SK-N-SH treated with all-trans-retinoic acid at 6 μM for 48 hours (cell line): ENCODE measurements around the gene WWC2.

Experiments
- ATAC-seq: fragments of 200-7000 bp; cut with Tn5 transposase; 3 replicates; pipeline ENCODE4 v1.9.1; 2020; ENCODE audit warnings: mild to moderate bottlenecking, moderate library complexity
- ARNTL ChIP-seq: fragments of 450-650 bp; formaldehyde crosslinking; IDR thresholded peaks from 2 replicates; pipeline ENCODE4 v1.5.0; 2020; ENCODE audit warnings: low read depth, mild to moderate bottlenecking, moderate library complexity, borderline replicate concordance
- BACH2 ChIP-seq: fragments of 250-450 bp; sonication (Bioruptor Pico); IDR thresholded peaks from 2 replicates; pipeline ENCODE4 v1.9.0; 2021; ENCODE audit warnings: mild to moderate bottlenecking, borderline replicate concordance
- CREB5 ChIP-seq: fragments of 250-450 bp; sonication (Bioruptor Pico); IDR thresholded peaks from 2 replicates; pipeline ENCODE4 v1.5.1; 2020; ENCODE audit warnings: low read depth, mild to moderate bottlenecking, moderate library complexity
- CSDC2 ChIP-seq: fragments of 250-450 bp; sonication (Bioruptor Pico); IDR thresholded peaks from 2 replicates; pipeline ENCODE4 v1.5.0; 2020; ENCODE audit warnings: mild to moderate bottlenecking, moderate library complexity
- CSRNP3 ChIP-seq: fragments of 250-450 bp; sonication (Bioruptor Pico); IDR thresholded peaks from 2 replicates; pipeline ENCODE4 v1.5.1; 2021; ENCODE audit warnings: mild to moderate bottlenecking, moderate library complexity
- ESRRG ChIP-seq: fragments of 250-450 bp; sonication (Bioruptor Pico); IDR thresholded peaks from 2 replicates; pipeline ENCODE4 v1.6.1; 2021; ENCODE audit warnings: mild to moderate bottlenecking
- GLIS3 ChIP-seq: fragments of 250-450 bp; sonication (Bioruptor Pico); IDR thresholded peaks from 2 replicates; pipeline ENCODE4 v1.5.0; 2020; ENCODE audit warnings: mild to moderate bottlenecking, moderate library complexity
- OSR1 ChIP-seq: fragments of 250-450 bp; sonication (Bioruptor Pico); IDR thresholded peaks from 2 replicates; pipeline ENCODE4 v1.8.0; 2022; ENCODE audit warnings: moderate library complexity, mild to moderate bottlenecking, inconsistent platforms
- PATZ1 ChIP-seq: fragments of 250-450 bp; sonication (Bioruptor Pico); IDR thresholded peaks from 2 replicates; pipeline ENCODE4 v1.8.0; 2020; ENCODE audit warnings: mild to moderate bottlenecking, moderate library complexity, borderline replicate concordance
- POU6F1 ChIP-seq: fragments of 250-450 bp; sonication (Bioruptor Pico); IDR thresholded peaks from 2 replicates; pipeline ENCODE4 v1.8.0; 2021; ENCODE audit warnings: low read depth, mild to moderate bottlenecking, moderate library complexity, borderline replicate concordance
- RARB ChIP-seq: fragments of 250-450 bp; sonication (Bioruptor Pico); IDR thresholded peaks from 2 replicates; pipeline ENCODE4 v1.8.0; 2021; ENCODE audit warnings: mild to moderate bottlenecking, moderate library complexity
- SNAI2 ChIP-seq: fragments of 250-450 bp; sonication (Bioruptor Pico); IDR thresholded peaks from 2 replicates; pipeline ENCODE4 v1.5.0; 2020; ENCODE audit warnings: mild to moderate bottlenecking, moderate library complexity
- TCF4 ChIP-seq: fragments of 250-450 bp; sonication (Bioruptor Pico); IDR thresholded peaks from 2 replicates; pipeline ENCODE4 v1.8.0; 2021; ENCODE audit warnings: mild to moderate bottlenecking, moderate library complexity, borderline replicate concordance
- TOX ChIP-seq: fragments of 250-450 bp; sonication (Bioruptor Pico); IDR thresholded peaks from 2 replicates; pipeline ENCODE4 v1.8.0; 2021; ENCODE audit warnings: mild to moderate bottlenecking, moderate library complexity, borderline replicate concordance
- TSHZ2 ChIP-seq: fragments of 250-450 bp; sonication (Bioruptor Pico); IDR thresholded peaks from 2 replicates; pipeline ENCODE4 v1.5.0; 2020; ENCODE audit warnings: mild to moderate bottlenecking, moderate library complexity
- ZC3H10 ChIP-seq: fragments of 250-450 bp; sonication (Bioruptor Pico); IDR thresholded peaks from 2 replicates; pipeline ENCODE4 v1.5.1; 2021; ENCODE audit warnings: mild to moderate bottlenecking, moderate library complexity
- ZFP3 ChIP-seq: fragments of 250-450 bp; sonication (Bioruptor Pico); IDR thresholded peaks from 2 replicates; pipeline ENCODE4 v1.5.0; 2020; ENCODE audit warnings: mild to moderate bottlenecking, moderate library complexity
- ZFP30 ChIP-seq: fragments of 450-650 bp; formaldehyde crosslinking; IDR thresholded peaks from 2 replicates; pipeline ENCODE4 v1.5.0; 2022; ENCODE audit warnings: mild to moderate bottlenecking, moderate library complexity
- ZNF565 ChIP-seq: fragments of 450-650 bp; formaldehyde crosslinking; conservative IDR thresholded peaks from 2 replicates; pipeline ENCODE4 v1.5.0; 2020; ENCODE audit warnings: low read depth, mild to moderate bottlenecking, moderate library complexity
- ZNF70 ChIP-seq: fragments of 450-650 bp; formaldehyde crosslinking; IDR thresholded peaks from 2 replicates; pipeline ENCODE4 v1.5.0; 2020; ENCODE audit warnings: mild to moderate bottlenecking, moderate library complexity
- ZNF8 ChIP-seq: fragments of 450-650 bp; formaldehyde crosslinking; IDR thresholded peaks from 2 replicates; pipeline ENCODE4 v1.5.0; 2020; ENCODE audit warnings: mild to moderate bottlenecking, moderate library complexity

The WWC2 gene

DNA sequence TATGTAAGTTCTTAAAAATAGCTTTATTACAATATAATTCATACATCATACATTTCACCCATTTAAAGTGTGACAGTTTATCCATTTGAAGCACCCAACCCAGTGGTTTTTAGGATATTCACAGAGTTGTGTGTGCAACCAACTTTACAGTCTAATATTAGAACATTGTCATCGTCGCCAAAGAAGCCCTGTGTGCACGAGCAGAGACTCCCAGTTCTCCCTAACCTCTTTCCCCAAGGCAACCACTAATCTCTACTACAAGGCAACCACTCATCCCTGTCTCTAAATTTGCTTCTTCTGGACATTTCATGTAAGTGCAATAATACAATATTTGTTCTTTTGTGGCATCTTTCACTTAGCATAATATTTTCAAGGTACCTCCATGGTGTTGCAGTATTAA is 173.3 kb downstream of the WWC2 start:
- ATAC-seq = no peak

DNA sequence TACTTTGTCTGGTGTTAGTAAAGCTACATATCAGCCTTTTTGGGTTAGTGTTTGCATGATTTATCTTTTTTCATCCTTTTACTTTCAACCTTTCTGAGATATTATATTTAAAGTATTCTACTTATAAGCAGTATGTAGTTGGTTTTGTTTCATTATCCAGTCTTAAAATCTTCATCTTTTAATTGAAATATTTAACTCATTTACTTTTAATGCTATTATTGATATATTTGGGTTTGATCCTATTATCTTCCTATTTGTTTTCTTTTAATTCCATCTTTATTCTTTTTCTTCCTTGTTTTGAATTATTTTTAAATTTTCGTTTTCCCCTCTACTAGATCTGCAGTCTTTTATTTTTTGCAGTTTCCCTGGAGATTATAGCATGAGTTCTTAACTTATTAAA is 177.0 kb downstream of the WWC2 start:
- no peak for ATAC-seq
- TF ChIP-seq CREB5 (CRISPR knock-in tag) (no peak), BACH2 (no peak), POU6F1 (no peak), ARNTL (CRISPR knock-in tag) (no peak), OSR1 (no peak), GLIS3 (CRISPR knock-in tag) (no peak), ZFP3 (CRISPR knock-in tag) (no peak), ZNF8 (no peak), TOX (CRISPR knock-in tag) (no peak), ZNF565 (CRISPR knock-in tag) (no peak), ZC3H10 (CRISPR knock-in tag) (no peak), ESRRG (CRISPR knock-in tag) (no peak), ZFP30 (CRISPR knock-in tag) (no peak)

More for the DNA sequence above, 173.3 kb downstream of the WWC2 start:
- TF ChIP-seq ZFP30 (CRISPR knock-in tag) = no peak
- no peak for TF ChIP-seq PATZ1 (CRISPR knock-in tag)
- TF ChIP-seq ZFP3 (CRISPR knock-in tag) = no peak
- TF ChIP-seq CSDC2 (CRISPR knock-in tag) = no peak
- TF ChIP-seq ZNF8 = no peak
- TF ChIP-seq ESRRG (CRISPR knock-in tag) = no peak
- no peak for TF ChIP-seq ZC3H10 (CRISPR knock-in tag)
- TF ChIP-seq ZNF70 = no peak
- no peak for TF ChIP-seq CREB5 (CRISPR knock-in tag)
- no peak for TF ChIP-seq SNAI2 (CRISPR knock-in tag)
- no peak for TF ChIP-seq BACH2
- no peak for TF ChIP-seq POU6F1
- TF ChIP-seq OSR1 = no peak
- no peak for TF ChIP-seq RARB (CRISPR knock-in tag)

- no peak for ATAC-seq
- no peak for TF ChIP-seq ZFP3 (CRISPR knock-in tag)
- TF ChIP-seq CSDC2 (CRISPR knock-in tag) = no peak
- no peak for TF ChIP-seq GLIS3 (CRISPR knock-in tag)
- TF ChIP-seq ZNF8 = no peak
- no peak for TF ChIP-seq TSHZ2 (CRISPR knock-in tag)
- TF ChIP-seq CSRNP3 (CRISPR knock-in tag) = no peak
- TF ChIP-seq RARB (CRISPR knock-in tag) = no peak
- no peak for TF ChIP-seq ZC3H10 (CRISPR knock-in tag)
- no peak for TF ChIP-seq TCF4 (CRISPR knock-in tag)
- no peak for TF ChIP-seq ZNF565 (CRISPR knock-in tag)
- no peak for TF ChIP-seq TOX (CRISPR knock-in tag)
- TF ChIP-seq ESRRG (CRISPR knock-in tag) = no peak
- TF ChIP-seq BACH2 = no peak
- no peak for TF ChIP-seq OSR1
- no peak for TF ChIP-seq ZNF70
- TF ChIP-seq CREB5 (CRISPR knock-in tag) = no peak
Measured at GRCh38 chr4:183284258-183284785, 185.3 kb downstream of the WWC2 start.
